H9 (cell line): ENCODE data around the gene ATF1. TPM values are rescaled to one million over a fixed set of nuclear protein-coding genes. Genes with fewer than 3 reads are reported as not detected.

Experiments
- total RNA-seq: library from RNA; stranded (reverse); gene quantifications from 2 replicates; pipeline ENCODE4 v1.2.1, GENCODE V29; 2021

The ATF1 gene
- total RNA-seq, 1 experiment from 2014 or later, result 47.8 TPM

Other genes with a start within 250 kb of the ATF1 start
- gene TMPRSS12, start 78.8 kb downstream of the ATF1 start, total RNA-seq, result not detected in 2 replicates
- gene HIGD1C, start 188.4 kb downstream of the ATF1 start, total RNA-seq, result not detected in 2 replicates